GM12865 (cell line): ENCODE data around the gene SNRNP27.

ENCODE experiments used
- DNase-seq: peaks from one replicate; pipeline ENCODE4 v3.0.0; 2010; ENCODE audit warnings: low read depth
- H3K4me3 ChIP-seq: 2 replicates; pipeline ENCODE4 v1.5.1; 2011; ENCODE audit warnings: mild to moderate bottlenecking, low read depth, low read length, control low read depth
- CTCF ChIP-seq: IDR thresholded peaks from 2 replicates; pipeline ENCODE4 v1.5.1; 2011; ENCODE audit warnings: low read length, control low read depth, low read depth, inconsistent platforms; ENCODE audit not compliant: insufficient read depth; ENCODE audit errors: missing control alignments

The SNRNP27 gene

GRCh38 chr2:69954084-69954483 lies 60.3 kb downstream of the SNRNP27 start:
- no peak overlapping the region for H3K4me3 ChIP-seq
- DNase-seq: peak; percentile 23
- no peak for TF ChIP-seq CTCF
